ENCODE measurements around the gene CCDC78. TPM values are rescaled to one million over a fixed set of nuclear protein-coding genes. Genes with fewer than 3 reads are reported as not detected.

CCDC78 gene
- total and polyA plus RNA-seq, 12 donors: 0.21 to 1.7 (median 0.55) TPM; not detected in 1

DNA sequence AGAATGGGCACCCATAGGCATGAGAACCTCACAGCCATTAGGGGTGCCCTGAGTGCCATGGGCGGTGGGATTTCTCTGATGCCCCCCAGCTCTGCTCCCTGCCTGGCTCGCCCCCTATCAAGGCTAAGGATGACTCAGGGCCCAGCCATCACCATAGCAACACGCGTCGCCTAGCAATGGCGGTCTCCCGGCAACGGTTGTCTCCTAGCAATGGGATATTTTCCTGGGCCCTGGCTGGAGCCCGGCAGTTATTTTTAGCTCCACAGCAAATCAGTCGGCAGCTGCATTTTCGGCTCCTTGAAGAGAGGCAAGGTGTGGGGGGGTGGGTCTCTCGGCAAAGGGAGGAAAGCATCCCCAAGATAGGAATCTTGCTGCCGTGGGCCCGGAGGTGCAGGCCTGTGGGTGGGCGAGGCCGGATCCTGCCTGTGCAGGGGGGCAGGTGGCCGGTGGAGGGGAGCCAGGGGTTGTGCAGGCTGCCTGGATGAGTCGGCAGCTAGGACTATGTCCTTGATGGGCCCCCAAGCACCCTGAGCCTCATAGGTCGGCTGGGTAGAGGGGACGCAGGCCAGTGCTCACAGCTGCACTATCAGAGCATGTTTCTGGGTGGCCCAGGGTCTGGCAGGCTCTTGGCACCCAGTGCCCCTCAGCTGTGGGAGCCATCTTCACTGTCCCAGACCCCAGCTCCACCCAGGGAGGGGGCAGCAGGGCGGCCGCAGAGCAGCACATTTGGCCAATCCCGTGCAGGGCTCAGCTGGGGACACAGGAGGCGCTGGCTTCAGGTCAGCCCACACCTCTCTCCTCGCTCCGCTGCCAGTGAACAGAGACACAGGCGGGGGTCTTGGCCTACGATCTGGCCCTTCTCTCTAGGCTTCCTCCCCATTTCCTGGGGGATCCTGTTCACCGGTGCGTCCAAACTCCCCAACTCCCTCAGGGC is 16.4 kb downstream of the CCDC78 start:
- Histone ChIP-seq H3K4me3 (no peak overlapping the region), H3K9me3 (no peaks in the 10 kb centered on the region), H3K4me1 (peaks cover 9 to 29% (median 16%) of the 10 kb centered on the region in 9 donors), H3K36me3 (no peaks in the 10 kb centered on the region), H3K27ac (no peak overlapping the region), H3K27me3 (peaks cover 15 to 74% (median 60%) of the 10 kb centered on the region in 7 donors)
- intact Hi-C loops (cut with DNase I): loop anchor here in 9 of 10 donors (2.0 to 10.0 kb wide), 7 partner anchors 72 to 387 kb away; partner anchors contain the start of genes CHTF18 (in 3 of the 9), RPUSD1 (in 3 of the 9) and C1QTNF8 (in 1 of the 9)
- 15 to 21% methylated on average over 30 of the region's 30 CpGs for WGBS, 2 donors
- TF ChIP-seq, protein P1, sequence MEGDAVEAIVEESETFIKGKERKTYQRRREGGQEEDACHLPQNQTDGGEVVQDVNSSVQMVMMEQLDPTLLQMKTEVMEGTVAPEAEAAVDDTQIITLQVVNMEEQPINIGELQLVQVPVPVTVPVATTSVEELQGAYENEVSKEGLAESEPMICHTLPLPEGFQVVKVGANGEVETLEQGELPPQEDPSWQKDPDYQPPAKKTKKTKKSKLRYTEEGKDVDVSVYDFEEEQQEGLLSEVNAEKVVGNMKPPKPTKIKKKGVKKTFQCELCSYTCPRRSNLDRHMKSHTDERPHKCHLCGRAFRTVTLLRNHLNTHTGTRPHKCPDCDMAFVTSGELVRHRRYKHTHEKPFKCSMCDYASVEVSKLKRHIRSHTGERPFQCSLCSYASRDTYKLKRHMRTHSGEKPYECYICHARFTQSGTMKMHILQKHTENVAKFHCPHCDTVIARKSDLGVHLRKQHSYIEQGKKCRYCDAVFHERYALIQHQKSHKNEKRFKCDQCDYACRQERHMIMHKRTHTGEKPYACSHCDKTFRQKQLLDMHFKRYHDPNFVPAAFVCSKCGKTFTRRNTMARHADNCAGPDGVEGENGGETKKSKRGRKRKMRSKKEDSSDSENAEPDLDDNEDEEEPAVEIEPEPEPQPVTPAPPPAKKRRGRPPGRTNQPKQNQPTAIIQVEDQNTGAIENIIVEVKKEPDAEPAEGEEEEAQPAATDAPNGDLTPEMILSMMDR (IDR thresholded peaks at IDR 0.05): no peak
- ATAC-seq (peak in 6 of 8 donors; percentile 25 to 52 (median 34)), DNase-seq (peak in 1 of 2 donors; percentile 65)

GRCh38 chr16:708959-709358 is 17.3 kb downstream of the CCDC78 start:
- Histone ChIP-seq H3K27ac (no peak overlapping the region), H3K36me3 (no peaks in the 10 kb centered on the region), H3K27me3 (peaks cover 19 to 78% (median 69%) of the 10 kb centered on the region in 7 donors), H3K4me1 (peaks cover 4 to 22% (median 8%) of the 10 kb centered on the region in 9 donors), H3K9me3 (no peaks in the 10 kb centered on the region), H3K4me3 (no peak overlapping the region)
- ATAC-seq (no peak), DNase-seq (no peak)
- TF ChIP-seq, protein P1 (IDR thresholded peaks at IDR 0.05): no peak
- intact Hi-C loops (cut with DNase I): no loop called here
- 62 to 70% methylated on average over 4 of the region's 4 CpGs for WGBS, 2 donors

GRCh38 chr16:708019-708418 is 18.2 kb downstream of the CCDC78 start:
- intact Hi-C loops (cut with DNase I): no loop called here
- Histone ChIP-seq H3K27me3 (peaks cover 28 to 87% (median 78%) of the 10 kb centered on the region in 7 donors), H3K4me1 (peaks cover 4 to 22% (median 8%) of the 10 kb centered on the region in 9 donors), H3K36me3 (no peaks in the 10 kb centered on the region), H3K9me3 (no peaks in the 10 kb centered on the region), H3K27ac (no peak overlapping the region), H3K4me3 (no peak overlapping the region)
- ATAC-seq: no peak
- TF ChIP-seq, protein P1 (IDR thresholded peaks at IDR 0.05): no peak
- no peak for DNase-seq
- WGBS, 2 donors: 56 to 59% methylated on average over 3 of the region's 3 CpGs

- Histone ChIP-seq H3K36me3 (no peaks in the 10 kb centered on the region), H3K4me1 (peaks cover 4 to 22% (median 8%) of the 10 kb centered on the region in 9 donors), H3K4me3 (no peak overlapping the region), H3K9me3 (no peaks in the 10 kb centered on the region), H3K27ac (no peak overlapping the region), H3K27me3 (peaks cover 37 to 95% (median 87%) of the 10 kb centered on the region in 7 donors)
- DNase-seq (no peak), ATAC-seq (no peak)
- TF ChIP-seq, protein P1 (IDR thresholded peaks at IDR 0.05): no peak
- intact Hi-C loops (cut with DNase I): no loop called here
- 35 to 41% methylated on average over 14 of the region's 14 CpGs for WGBS, 2 donors
Measured at GRCh38 chr16:707062-707538, 19.1 kb downstream of the CCDC78 start.

Measured in heart right ventricle (tissue), 16 donors.